MCF 10A (cell line): Measurements from ENCODE around the gene MLLT3. TPM values are rescaled to one million over a fixed set of nuclear protein-coding genes. Genes with fewer than 3 reads are reported as not detected.

Source experiments
- BruUV-seq: library from RNA; stranded (reverse); fragments of 400-500 nt; replicated peaks from 2 replicates; lab custom pipeline; 2021; lab: Mats Ljungman, UMichigan
- CTCF ChIA-PET: fragments of 300-600 bp; sonication (Branson Sonifier 250); formaldehyde crosslinking; extraction: SDS; loops from one replicate; lab custom pipeline; 2021; ENCODE audit warnings: antibody characterized with exemption, inconsistent platforms; lab: Yijun Ruan, JAX
- POLR2A ChIA-PET: fragments of 300-600, 350-650 bp; sonication (Branson Sonifier 250); formaldehyde crosslinking; extraction: SDS; loops from one replicate; lab custom pipeline; 2020; ENCODE audit warnings: antibody characterized with exemption, inconsistent platforms; lab: Yijun Ruan, JAX
- DNase-seq: peaks from one replicate; pipeline ENCODE4 v3.0.0-alpha.2; 2018; ENCODE audit not compliant: unreplicated experiment
- H3K27ac Mint-ChIP-seq: one replicate; pipeline ENCODE4 v1.8.0; 2022; ENCODE audit warnings: mild to moderate bottlenecking, low read depth, mixed read lengths; ENCODE audit not compliant: unreplicated experiment
- H3K27me3 Mint-ChIP-seq: one replicate; pipeline ENCODE4 v1.8.0; 2022; ENCODE audit warnings: mixed read lengths; ENCODE audit not compliant: insufficient read depth, unreplicated experiment
- H3K36me3 Mint-ChIP-seq: one replicate; pipeline ENCODE4 v1.8.0; 2022; ENCODE audit warnings: mild to moderate bottlenecking, moderate library complexity, mixed read lengths; ENCODE audit not compliant: insufficient read depth, unreplicated experiment
- H3K4me1 Mint-ChIP-seq: one replicate; pipeline ENCODE4 v1.8.0; 2022; ENCODE audit warnings: mixed read lengths; ENCODE audit not compliant: insufficient read depth, unreplicated experiment
- H3K4me3 Mint-ChIP-seq: one replicate; pipeline ENCODE4 v1.8.0; 2022; ENCODE audit warnings: mild to moderate bottlenecking, moderate library complexity, mixed read lengths; ENCODE audit not compliant: unreplicated experiment
- H3K9me3 Mint-ChIP-seq: one replicate; pipeline ENCODE4 v1.8.0; 2022; ENCODE audit warnings: mixed read lengths; ENCODE audit not compliant: unreplicated experiment
- CTCF ChIP-seq: fragments of 200-600 bp; IDR thresholded peaks from one replicate; pipeline ENCODE4 v1.8.0; 2022; ENCODE audit warnings: antibody characterized with exemption, mild to moderate bottlenecking; ENCODE audit not compliant: unreplicated experiment
- intact Hi-C: fragments of 100-400 bp; cut with micrococcal nuclease; formaldehyde crosslinking; loops from 2 replicates; pipeline ENCODE4 v1.14.1; 2022
- total RNA-seq: library from RNA; stranded (reverse); gene quantifications from 2 replicates; pipeline ENCODE4 v1.2.3, GENCODE V29; 2022

MLLT3 gene
- total RNA-seq, 1 experiment from 2014 or later: 1.2 TPM

GRCh38 chr9:20604562-20604961, 17.7 kb downstream of the MLLT3 start:
- Mint-ChIP-seq H3K4me1 (no peaks in the 10 kb centered on the region), H3K36me3 (no peaks in the 10 kb centered on the region), H3K27ac (no peak overlapping the region), H3K27me3 (peaks cover 58% of the 10 kb centered on the region), H3K4me3 (no peak overlapping the region), H3K9me3 (no peaks in the 10 kb centered on the region)
- POLR2A ChIA-PET: no interaction called here
- intact Hi-C loops: no loop called here
- CTCF ChIA-PET: interaction anchor here (0.7 to 2.4 kb wide), 4 partner anchors 11 to 811 kb away, joined by 3 to 10 read pairs (median 4); no protein-coding TSS in a partner anchor
- DNase-seq: no peak
- no peak for TF ChIP-seq CTCF
- BruUV-seq: no TSS peak

- H3K27ac Mint-ChIP-seq: no peak overlapping the region
- ChIA-PET POLR2A (no interaction called here), CTCF (no interaction called here)
- no peak for DNase-seq
- no peaks in the 10 kb centered on the region for H3K9me3 Mint-ChIP-seq
- intact Hi-C loops: no loop called here
- H3K36me3 Mint-ChIP-seq: no peaks in the 10 kb centered on the region
- no peak overlapping the region for H3K4me3 Mint-ChIP-seq
- no peak for TF ChIP-seq CTCF
- no peaks in the 10 kb centered on the region for H3K4me1 Mint-ChIP-seq
- no TSS peak for BruUV-seq
- peaks cover 51% of the 10 kb centered on the region for H3K27me3 Mint-ChIP-seq
These were observed 18.6 kb downstream of the MLLT3 start for GRCh38 chr9:20603524-20604268.

GRCh38 chr9:20601292-20601691, 21.0 kb downstream of the MLLT3 start:
- Mint-ChIP-seq H3K27me3 (peaks cover 54% of the 10 kb centered on the region), H3K4me1 (no peaks in the 10 kb centered on the region), H3K4me3 (no peak overlapping the region), H3K36me3 (no peaks in the 10 kb centered on the region), H3K9me3 (no peaks in the 10 kb centered on the region), H3K27ac (no peak overlapping the region)
- BruUV-seq: no TSS peak
- TF ChIP-seq CTCF: no peak
- ChIA-PET CTCF (interaction anchor here (0.9 kb wide), 1 partner anchor 9 kb away, joined by 4 read pairs; no protein-coding TSS in a partner anchor), POLR2A (interaction anchor here (0.7 kb wide), 1 partner anchor 24 kb away, joined by 3 read pairs; no protein-coding TSS in a partner anchor)
- no peak for DNase-seq
- intact Hi-C loops: no loop called here

GRCh38 chr9:20599195-20599594, 23.1 kb downstream of the MLLT3 start:
- no peaks in the 10 kb centered on the region for H3K9me3 Mint-ChIP-seq
- no peaks in the 10 kb centered on the region for H3K4me1 Mint-ChIP-seq
- peaks cover 50% of the 10 kb centered on the region for H3K27me3 Mint-ChIP-seq
- intact Hi-C loops: no loop called here
- no peaks in the 10 kb centered on the region for H3K36me3 Mint-ChIP-seq
- ChIA-PET POLR2A (no interaction called here), CTCF (interaction anchor here (0.6 kb wide), 1 partner anchor 652 kb away, joined by 4 read pairs; no protein-coding TSS in a partner anchor)
- DNase-seq: no peak
- no peak overlapping the region for H3K27ac Mint-ChIP-seq
- no TSS peak for BruUV-seq
- TF ChIP-seq CTCF: no peak
- H3K4me3 Mint-ChIP-seq: no peak overlapping the region
